Skeletal muscle tissue (tissue), 4 donors: ENCODE data around the gene ZBTB42. TPM values are rescaled to one million over a fixed set of nuclear protein-coding genes. Genes with fewer than 3 reads are reported as not detected.

ENCODE experiments used
- H3K27ac ChIP-seq: one replicate; pipeline ENCODE4 v1.7.0; 2013; ENCODE audit warnings: mild to moderate bottlenecking, low read depth, low read length, inconsistent platforms
- H3K27me3 ChIP-seq, 3 donors: one replicate each; pipeline ENCODE4 v1.7.0; 2013; ENCODE audit warnings: low read length in 3 of 3; ENCODE audit not compliant: control insufficient read depth in 3 of 3, insufficient read depth in 3 of 3
- H3K36me3 ChIP-seq, 3 donors: one replicate each; pipeline ENCODE4 v1.7.0; 2013; ENCODE audit warnings: low read length in 3 of 3; ENCODE audit not compliant: control insufficient read depth in 3 of 3, insufficient read depth in 3 of 3
- H3K4me1 ChIP-seq, 3 donors: one replicate each; pipeline ENCODE4 v1.7.0; 2013; ENCODE audit warnings: low read length in 3 of 3, mild to moderate bottlenecking in 3 of 3; ENCODE audit not compliant: control insufficient read depth in 3 of 3, insufficient read depth in 3 of 3
- H3K4me3 ChIP-seq, 3 donors: one replicate each; pipeline ENCODE4 v1.7.0; 2013; ENCODE audit warnings: low read length in 3 of 3
- H3K9ac ChIP-seq, 3 donors: one replicate each; pipeline ENCODE4 v1.7.0; 2013; ENCODE audit warnings: low read length in 3 of 3, mild to moderate bottlenecking in 3 of 3, moderate library complexity in 2 of 3, low read depth in 1 of 3
- H3K9me3 ChIP-seq, 3 donors: one replicate each; pipeline ENCODE4 v1.7.0; 2013; ENCODE audit warnings: low read length in 3 of 3; ENCODE audit not compliant: control insufficient read depth in 3 of 3
- total RNA-seq: library from RNA; depleted of rRNA; stranded (reverse); fragments of >200 nt; gene quantifications from one replicate; pipeline ENCODE4 v1.2.3, GENCODE V29; 2014
- donor health status: Osteomylitis.

ZBTB42 gene
- total RNA-seq, 1 donor from 2014 or later, result 3.7 TPM

GRCh38 chr14:104757238-104757585 is 43.7 kb upstream of the ZBTB42 start:
- Histone ChIP-seq H3K27ac (no peak overlapping the region), H3K36me3 (peaks cover 56 to 60% (median 57%) of the 10 kb centered on the region in 3 donors), H3K9me3 (no peaks in the 10 kb centered on the region), H3K4me1 (peaks cover 31 to 74% (median 66%) of the 10 kb centered on the region in 3 donors), H3K9ac (peak overlapping the region in 1 of 3 donors; percentile 57), H3K4me3 (no peak overlapping the region), H3K27me3 (no peaks in the 10 kb centered on the region)

- H3K27me3 ChIP-seq, result no peaks in the 10 kb centered on the region
- no peaks in the 10 kb centered on the region for H3K9me3 ChIP-seq
- no peak overlapping the region for H3K4me3 ChIP-seq
- H3K4me1 ChIP-seq, result peaks cover 30 to 73% (median 65%) of the 10 kb centered on the region in 3 donors
- H3K27ac ChIP-seq, result no peak overlapping the region
- H3K9ac ChIP-seq, result peak overlapping the region in 1 of 3 donors; percentile 57
- peaks cover 56 to 60% (median 57%) of the 10 kb centered on the region in 3 donors for H3K36me3 ChIP-seq
Observed at GRCh38 chr14:104757681-104758392, 43.1 kb upstream of the ZBTB42 start.

- Histone ChIP-seq H3K9me3 (no peaks in the 10 kb centered on the region), H3K36me3 (peaks cover 54 to 60% (median 56%) of the 10 kb centered on the region in 3 donors), H3K9ac (peak overlapping the region in 1 of 3 donors; percentile 40), H3K4me3 (no peak overlapping the region), H3K27ac (no peak overlapping the region), H3K4me1 (peaks cover 22 to 66% (median 52%) of the 10 kb centered on the region in 3 donors), H3K27me3 (no peaks in the 10 kb centered on the region)
Observed at GRCh38 chr14:104758981-104759969, 41.6 kb upstream of the ZBTB42 start.

DNA sequence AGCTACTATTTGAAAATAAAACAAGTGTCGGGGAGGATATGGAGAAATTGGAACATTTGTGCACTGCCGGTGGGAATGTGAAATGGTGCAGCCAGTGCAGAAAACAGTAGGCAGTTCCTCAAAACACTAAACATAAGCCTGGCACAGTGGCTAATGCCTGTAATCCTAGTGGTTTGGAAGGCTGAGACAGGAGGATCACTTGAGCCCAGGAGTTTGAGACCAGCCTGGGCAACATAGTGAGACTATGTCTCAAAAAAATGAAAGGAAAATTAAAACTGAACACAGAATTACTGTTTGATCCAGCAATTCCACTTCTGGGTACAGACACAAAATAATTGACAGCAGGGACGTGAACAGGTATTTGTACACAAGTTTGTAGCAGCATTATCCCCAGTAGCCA is 35.4 kb upstream of the ZBTB42 start:
- H3K4me3 ChIP-seq, result no peak overlapping the region
- peaks cover 0 to 3% (median 3%) of the 10 kb centered on the region in 3 donors for H3K9me3 ChIP-seq
- peaks cover 8 to 16% (median 12%) of the 10 kb centered on the region in 3 donors for H3K36me3 ChIP-seq
- H3K4me1 ChIP-seq, result peaks cover 5 to 26% (median 23%) of the 10 kb centered on the region in 3 donors
- H3K27ac ChIP-seq, result no peak overlapping the region
- H3K9ac ChIP-seq, result no peak overlapping the region
- no peaks in the 10 kb centered on the region for H3K27me3 ChIP-seq

DNA sequence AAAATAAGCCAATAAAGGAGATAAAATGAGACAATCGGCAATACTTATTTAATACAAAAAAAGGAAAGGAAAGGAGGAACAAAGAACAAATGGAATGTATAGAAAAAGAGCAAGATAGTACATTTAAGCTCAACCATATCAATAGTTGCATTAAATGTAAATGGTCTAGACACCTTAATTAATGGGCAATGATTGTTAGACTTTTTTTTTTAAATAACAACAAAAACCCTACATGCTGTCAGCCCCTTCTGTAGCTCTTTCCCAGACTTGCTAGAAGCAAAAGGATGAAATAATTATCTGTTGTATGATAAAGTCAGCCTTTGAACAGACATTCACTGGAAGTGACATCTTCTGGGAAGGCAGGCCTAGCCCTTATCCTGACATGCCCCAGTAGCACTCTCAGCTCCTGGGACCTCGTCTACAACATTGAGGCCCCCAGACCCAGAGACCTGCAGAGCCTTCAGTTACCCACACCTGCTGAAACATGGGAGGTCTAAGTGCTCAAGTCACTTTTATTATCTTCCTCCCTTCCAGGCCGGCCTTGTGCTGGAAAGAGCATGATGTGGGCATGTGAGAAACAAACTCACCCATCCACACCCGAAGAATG is 34.5 kb upstream of the ZBTB42 start:
- Histone ChIP-seq H3K9me3 (peaks cover 0 to 3% (median 3%) of the 10 kb centered on the region in 3 donors), H3K27ac (no peak overlapping the region), H3K36me3 (peaks cover 11 to 18% (median 14%) of the 10 kb centered on the region in 3 donors), H3K27me3 (no peaks in the 10 kb centered on the region), H3K9ac (no peak overlapping the region), H3K4me1 (peaks cover 4 to 17% (median 15%) of the 10 kb centered on the region in 3 donors), H3K4me3 (no peak overlapping the region)

DNA sequence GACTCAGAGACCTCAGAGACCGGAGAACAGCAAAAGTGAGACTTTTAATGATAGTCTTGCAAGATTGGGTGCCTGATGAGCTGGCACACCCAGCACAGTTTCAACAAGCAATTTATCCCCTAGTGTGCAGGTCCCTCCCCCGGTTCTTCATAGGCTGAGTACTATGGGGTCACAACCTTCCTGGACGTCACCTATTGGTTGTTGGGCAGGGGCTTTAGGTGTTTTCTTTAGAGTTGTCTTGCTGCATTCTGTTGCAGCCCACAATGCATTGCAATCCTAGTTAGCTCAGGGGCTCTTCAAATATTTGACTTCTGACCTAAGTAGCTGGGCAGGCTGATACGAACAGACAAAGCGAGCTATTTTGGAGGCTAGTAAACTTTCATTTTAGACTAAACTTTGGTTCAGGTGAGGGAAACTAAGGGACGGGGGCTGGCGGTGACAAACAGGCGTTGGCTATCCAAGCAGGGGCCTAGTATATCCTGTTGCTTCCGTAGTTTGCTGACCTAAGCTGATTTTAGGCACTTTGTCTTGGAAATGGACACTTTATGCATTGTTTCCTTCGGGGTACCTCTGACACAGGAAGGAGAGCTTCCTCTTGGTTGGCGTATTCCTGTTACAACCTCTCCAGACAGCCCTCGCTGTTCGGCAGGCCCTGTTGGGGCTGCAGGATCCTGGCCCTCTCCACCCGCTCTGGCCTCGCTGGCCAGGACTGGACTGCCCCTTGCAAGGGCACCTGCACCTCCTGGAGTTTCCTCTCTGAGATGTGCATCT is 33.9 kb upstream of the ZBTB42 start:
- H3K9ac ChIP-seq, result no peak overlapping the region

GRCh38 chr14:104767634-104767918 is 33.3 kb upstream of the ZBTB42 start:
- no peak overlapping the region for H3K27ac ChIP-seq
- H3K9me3 ChIP-seq, result peaks cover 0 to 3% (median 3%) of the 10 kb centered on the region in 3 donors
- H3K4me3 ChIP-seq, result no peak overlapping the region
- peaks cover 19 to 27% (median 24%) of the 10 kb centered on the region in 3 donors for H3K36me3 ChIP-seq
- peaks cover 3 to 11% (median 7%) of the 10 kb centered on the region in 3 donors for H3K4me1 ChIP-seq
- H3K27me3 ChIP-seq, result no peaks in the 10 kb centered on the region
- no peak overlapping the region for H3K9ac ChIP-seq

More for the DNA sequence above, 33.9 kb upstream of the ZBTB42 start:
- Histone ChIP-seq H3K9me3 (peaks cover 0 to 3% (median 3%) of the 10 kb centered on the region in 3 donors), H3K4me1 (peaks cover 3 to 11% (median 8%) of the 10 kb centered on the region in 3 donors), H3K27me3 (no peaks in the 10 kb centered on the region), H3K36me3 (peaks cover 15 to 23% (median 19%) of the 10 kb centered on the region in 3 donors), H3K4me3 (no peak overlapping the region), H3K27ac (no peak overlapping the region)

DNA sequence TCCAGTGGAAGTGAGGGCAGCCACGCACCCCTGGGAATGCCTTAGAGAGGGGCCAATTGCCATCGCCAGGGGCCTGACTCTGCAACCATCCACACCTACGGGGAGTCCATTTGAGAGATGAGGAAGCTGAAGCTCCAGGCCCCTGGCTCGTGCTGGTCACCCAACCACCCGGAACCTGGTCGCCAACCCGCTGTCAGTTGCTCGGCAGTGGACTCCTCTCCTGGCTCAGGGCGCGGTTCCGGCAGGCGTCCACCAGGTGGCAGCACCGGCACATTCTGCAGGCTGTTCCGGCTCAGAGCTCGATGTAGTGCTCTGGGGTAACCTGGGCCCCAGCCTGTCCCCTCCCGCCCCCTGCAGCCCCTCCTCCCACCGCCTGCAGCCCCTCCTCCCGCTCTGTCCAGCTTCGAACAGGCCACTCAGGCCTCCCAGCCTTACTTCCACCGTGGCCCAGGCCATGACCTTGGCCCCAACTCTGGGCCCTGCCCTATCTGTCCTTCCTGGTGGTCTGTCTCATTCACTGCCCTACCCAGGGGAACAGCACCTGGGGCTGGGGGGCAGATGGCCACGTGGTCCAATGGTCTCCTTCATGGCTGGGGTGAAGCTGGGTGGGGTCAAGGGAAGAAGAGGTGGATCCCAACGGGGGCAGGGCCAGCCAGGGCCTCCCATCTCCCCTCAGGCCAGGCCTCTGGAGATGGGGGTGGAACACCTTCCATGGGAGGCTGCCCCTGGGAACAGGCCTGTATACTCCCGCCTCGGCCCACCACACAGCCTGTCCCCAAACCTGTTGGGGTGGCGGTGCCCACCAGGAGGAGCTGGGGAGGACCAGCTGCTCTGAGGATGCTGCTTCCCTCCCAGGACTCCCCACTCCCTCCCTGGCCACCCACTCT is 32.2 kb upstream of the ZBTB42 start:
- Histone ChIP-seq H3K9me3 (peaks cover 0 to 3% (median 3%) of the 10 kb centered on the region in 3 donors), H3K36me3 (peaks cover 26 to 37% (median 32%) of the 10 kb centered on the region in 3 donors), H3K4me3 (no peak overlapping the region), H3K27me3 (no peaks in the 10 kb centered on the region), H3K27ac (no peak overlapping the region), H3K9ac (peak overlapping the region in 1 of 3 donors; percentile 8), H3K4me1 (peaks cover 3 to 11% (median 7%) of the 10 kb centered on the region in 3 donors)
